K562 (cell line): ENCODE results near the gene ARF5. TPM values are rescaled to one million over a fixed set of nuclear protein-coding genes. Genes with fewer than 3 reads are reported as not detected.

Source experiments
- ATAC-seq: fragments of 200-7000 bp; cut with Tn5 transposase; 3 replicates; pipeline ENCODE4 v1.9.1; 2020; ENCODE audit warnings: moderate library complexity
- BruUV-seq: library from RNA; stranded (reverse); fragments of 400-500 nt; replicated peaks from 2 replicates; lab custom pipeline; 2021; lab: Mats Ljungman, UMichigan
- CTCF ChIA-PET: fragments of 300-600 bp; formaldehyde crosslinking; extraction: SDS; loops from one replicate; lab custom pipeline; 2021; ENCODE audit warnings: low intra/inter-chr PET ratio; lab: Yijun Ruan, JAX
- POLR2A ChIA-PET: fragments of 300-600, 350-650 bp; sonication (Branson Sonifier 250); formaldehyde crosslinking; extraction: SDS; loops from one replicate; lab custom pipeline; 2021; ENCODE audit warnings: antibody characterized with exemption, inconsistent platforms; lab: Yijun Ruan, JAX
- DNase-seq, 4 experiments: peaks; one replicate each; pipeline versions ENCODE4 v3.0.0 to v3.0.0-alpha.2; 2011 to 2018; ENCODE audit warnings: low spot score in 3 of 4, mixed read lengths in 3 of 4; ENCODE audit errors: extremely low read depth in 1 of 4
- FAIRE-seq: peaks from 2 replicates; lab custom pipeline; 2011; peaks lifted over from hg19 to GRCh38; lab: Jason Lieb, UNC
- H2AFZ ChIP-seq: 2 replicates; pipeline ENCODE4 v1.6.0; 2011; ENCODE audit warnings: low read depth, low read length, control low read depth, inconsistent platforms
- H3K27ac ChIP-seq: fragments of 200-600 bp; 3 replicates; pipeline ENCODE4 v1.8.0; 2011; ENCODE audit warnings: low read depth, mild to moderate bottlenecking, control low read depth, inconsistent platforms, low read length, moderate library complexity, mixed read lengths; ENCODE audit errors: extremely low read depth
- H3K27me3 ChIP-seq, 2 experiments: fragments of 300-600 bp in 1 of 2; 2 replicates in 1 of 2; 3 replicates in 1 of 2; pipeline versions ENCODE4 v1.6.0 to v1.8.0; 2011; ENCODE audit warnings: inconsistent platforms in 2 of 2, low read length in 2 of 2, mild to moderate bottlenecking in 1 of 2, mixed read lengths in 1 of 2, moderate library complexity in 1 of 2; ENCODE audit not compliant: control insufficient read depth in 2 of 2, insufficient read depth in 2 of 2
- H3K36me3 ChIP-seq: fragments of 300-600 bp; 3 replicates; pipeline ENCODE4 v1.8.0; 2011; ENCODE audit warnings: mild to moderate bottlenecking, low read length, inconsistent platforms; ENCODE audit not compliant: control insufficient read depth, insufficient read depth
- H3K4me1 ChIP-seq, 2 experiments: fragments of 200-600 bp in 1 of 2; replicated peaks in 1 of 2; 2 replicates in 1 of 2; 3 replicates in 1 of 2; pipeline versions ENCODE4 v1.5.1 to v1.8.0; 2011; ENCODE audit warnings: inconsistent platforms in 2 of 2, low read length in 2 of 2, mild to moderate bottlenecking in 1 of 2, mixed read lengths in 1 of 2, moderate library complexity in 1 of 2; ENCODE audit not compliant: control insufficient read depth in 2 of 2, insufficient read depth in 2 of 2
- H3K4me2 ChIP-seq: 2 replicates; pipeline ENCODE4 v1.6.1; 2011; ENCODE audit warnings: low read length, control low read depth, inconsistent platforms, mixed read lengths; ENCODE audit not compliant: insufficient read depth
- H3K4me3 ChIP-seq: fragments of 200-600 bp; sonication (generic), shearing (Covaris generic); 2 replicates; pipeline ENCODE4 v1.5.1; 2016; ENCODE audit warnings: control low read depth, inconsistent platforms
- H3K79me2 ChIP-seq: fragments of 200-600 bp; 3 replicates; pipeline ENCODE4 v1.8.0; 2011; ENCODE audit warnings: low read length, inconsistent platforms; ENCODE audit not compliant: control insufficient read depth, insufficient read depth
- H3K9ac ChIP-seq, 2 experiments: 2 replicates each; pipeline versions ENCODE4 v1.6.0 to v1.6.1; 2011; ENCODE audit warnings: low read depth in 2 of 2, low read length in 2 of 2, control low read depth in 1 of 2, inconsistent platforms in 1 of 2, mild to moderate bottlenecking in 1 of 2, mixed read lengths in 1 of 2; ENCODE audit not compliant: insufficient read depth in 1 of 2
- H3K9me1 ChIP-seq: one replicate; pipeline ENCODE4 v1.6.0; 2011; ENCODE audit warnings: inconsistent platforms, mild to moderate bottlenecking, low read length, moderate library complexity; ENCODE audit not compliant: control insufficient read depth, insufficient read depth
- H3K9me3 ChIP-seq: replicated peaks from 2 replicates; pipeline ENCODE4 v1.5.1; 2011; ENCODE audit warnings: low read depth, low read length, inconsistent platforms; ENCODE audit not compliant: control insufficient read depth, insufficient read depth
- H4K20me1 ChIP-seq: replicated peaks from 2 replicates; pipeline ENCODE4 v1.6.1; 2011; ENCODE audit warnings: low read length, inconsistent platforms, mixed read lengths; ENCODE audit not compliant: control insufficient read depth, insufficient read depth
- DDX20 ChIP-seq: fragments of 450-650 bp; IDR thresholded peaks from 2 replicates; pipeline ENCODE4 v1.6.1; 2016; ENCODE audit warnings: missing genetic modification characterization, low read depth, mild to moderate bottlenecking, missing compliant biosample characterization, moderate library complexity
- ID3 ChIP-seq, 2 experiments: fragments of 250-450 bp in 1 of 2; fragments of 450-650 bp in 1 of 2; sonication (Bioruptor Pico) in 1 of 2; IDR thresholded peaks; 2 replicates each; pipeline versions ENCODE4 v1.6.1 to v1.8.0; 2016 to 2021; ENCODE audit warnings: mild to moderate bottlenecking in 2 of 2, moderate library complexity in 2 of 2, missing compliant biosample characterization in 1 of 2, missing genetic modification characterization in 1 of 2
- KHSRP ChIP-seq: fragments of 450-650 bp; IDR thresholded peaks from 2 replicates; pipeline ENCODE4 v1.6.1; 2017
- MTA2 ChIP-seq: fragments of 450-650 bp; IDR thresholded peaks from 2 replicates; pipeline ENCODE4 v1.6.1; 2016; ENCODE audit warnings: low read depth
- SLC30A9 ChIP-seq: fragments of 250-450 bp; sonication (Bioruptor Pico); IDR thresholded peaks from 2 replicates; pipeline ENCODE4 v1.8.0; 2022; ENCODE audit warnings: mild to moderate bottlenecking, moderate library complexity
- WHSC1 ChIP-seq: IDR thresholded peaks from one replicate; pipeline ENCODE4 v1.6.1; 2012; ENCODE audit warnings: low read length, control low read depth, inconsistent platforms
- ZBTB43 ChIP-seq: sonication (generic); formaldehyde crosslinking; IDR thresholded peaks from 2 replicates; pipeline ENCODE4 v1.8.0; 2023; ENCODE audit warnings: mild to moderate bottlenecking, missing genetic modification reagents
- WGBS: fragments of 100-300 bp; shearing (Covaris generic); methylation state at CpG from one replicate; pipeline ENCODE4 v1.1.6; 2016; ENCODE audit warnings: low coverage, mixed read lengths; ENCODE audit not compliant: insufficient coverage; ENCODE audit errors: missing lambda C conversion rate; 5-methylcytosine and 5-hydroxymethylcytosine counted together
- in situ Hi-C: fragments of 300-500 bp; cut with MboI; formaldehyde crosslinking; loops from 4 replicates; pipeline ENCODE4 v1.15.0; 2018; ENCODE audit warnings: inconsistent platforms, mixed read lengths
- intact Hi-C: fragments of 100-400 bp; cut with micrococcal nuclease; formaldehyde crosslinking; loops from 2 replicates; pipeline ENCODE4 v1.14.2; 2022
- polyA plus RNA-seq, 8 experiments: library from polyadenylated mRNA; depleted of rRNA in 4 of 8; stranded (reverse) in 5 of 8; unstranded in 3 of 8; fragments of >200 nt; fragmentation: Nextera tagmentation in 2 of 8; fragmentation: Illumina TruSeq in 1 of 8; extraction: Ambion mirVana in 2 of 8; extraction: Trizol in 1 of 8; gene quantifications; 2 replicates each; pipeline versions ENCODE4 v1.2.1 to v1.2.3, GENCODE V29; 2011 to 2014; ENCODE audit warnings: inconsistent platforms in 1 of 8, missing spikeins in 1 of 8
- total RNA-seq, 7 experiments: library from RNA; depleted of rRNA in 6 of 7; stranded (reverse); fragments of >200 nt in 6 of 7; fragmentation: Illumina TruSeq in 2 of 7; extraction: Trizol in 2 of 7; gene quantifications; 2 replicates each; pipeline versions ENCODE4 v1.2.1 to v1.2.3, GENCODE V29; 2011 to 2021; ENCODE audit warnings: low replicate concordance in 1 of 7

Gene ARF5
- total and polyA plus RNA-seq, 9 of the 15 experiments (the other 6 are each of a cell fraction or from before 2014, with no cell fraction given), result 8.1 to 290 (median 125) TPM

GRCh38 chr7:127616724-127617123 is 28.5 kb downstream of the ARF5 start:
- BruUV-seq, result no TSS peak
- H3K9ac ChIP-seq, result no peak overlapping the region
- DNase-seq, result no peak
- no peaks in the 10 kb centered on the region for H3K79me2 ChIP-seq
- H3K4me2 ChIP-seq, result no peak overlapping the region
- ATAC-seq, result no peak
- H3K9me3 ChIP-seq, result no peaks in the 10 kb centered on the region
- H2AFZ ChIP-seq, result no peak overlapping the region
- no peaks in the 10 kb centered on the region for H4K20me1 ChIP-seq
- H3K27me3 ChIP-seq, result peaks cover 45 to 74% of the 10 kb centered on the region in 2 experiments
- POLR2A ChIA-PET, result interaction anchor here (1.2 to 1.6 kb wide), 2 partner anchors 12 to 15 kb away, joined by 3 to 4 read pairs; no protein-coding TSS in a partner anchor
- TF ChIP-seq SLC30A9 (CRISPR knock-in tag), result no peak
- TF ChIP-seq MTA2, result no peak
- no peak for TF ChIP-seq ZBTB43 (CRISPR knock-in tag)
- TF ChIP-seq WHSC1, result no peak
- TF ChIP-seq ID3 (CRISPR knock-in tag; IDR thresholded peaks at IDR 0.05), result no peak
- no peak for TF ChIP-seq ID3 (tag; IDR thresholded peaks at IDR 0.05)
- no peak for TF ChIP-seq KHSRP
- no peak for TF ChIP-seq DDX20 (tag)
- TF ChIP-seq, all 486 proteins: peak for 0
- in situ Hi-C loops (no loop called here), intact Hi-C loops (no loop called here)
- CTCF ChIA-PET, result no interaction called here
- Histone ChIP-seq H3K4me3 (no peak overlapping the region), H3K4me1 (no peaks in the 10 kb centered on the region), H3K36me3 (no peaks in the 10 kb centered on the region), H3K9me1 (no peaks in the 10 kb centered on the region), H3K27ac (no peak overlapping the region)
- 2% methylated on average over 5 of the region's 5 CpGs for WGBS
- no peak for FAIRE-seq
